HCT116 (cell line): Measurements from ENCODE around the gene HSPG2.
"Not testable (repeated sequence)": the region's sequence is repeated elsewhere in the genome, so short reads cannot be mapped to it uniquely, and the experiment has no call there.

ENCODE experiments used
- CEBPB ChIP-seq: IDR thresholded peaks from 2 replicates; pipeline ENCODE4 v1.6.1; 2012; ENCODE audit warnings: low read depth
- EGR1 ChIP-seq: IDR thresholded peaks from 2 replicates; pipeline ENCODE4 v1.6.1; 2012; ENCODE audit warnings: low read depth
- EZH2 ChIP-seq: fragments of 200-600 bp; sonication (generic); IDR thresholded peaks from 2 replicates; pipeline ENCODE4 v1.6.1; 2017; ENCODE audit warnings: antibody characterized with exemption, mixed run types
- FOSL1 ChIP-seq: IDR thresholded peaks from 2 replicates; pipeline ENCODE4 v1.6.1; 2012; ENCODE audit warnings: low read depth
- JUND ChIP-seq: IDR thresholded peaks from 2 replicates; pipeline ENCODE4 v1.6.1; 2012
- POLR2A ChIP-seq: IDR thresholded peaks from 2 replicates; pipeline ENCODE4 v1.7.0; 2011; ENCODE audit warnings: borderline replicate concordance; ENCODE audit not compliant: insufficient read depth, insufficient read length; ENCODE audit errors: extremely low read depth
- POLR2AphosphoS5 ChIP-seq: IDR thresholded peaks from 2 replicates; pipeline ENCODE4 v1.6.1; 2011; ENCODE audit warnings: mild to moderate bottlenecking, low read depth, low read length, moderate library complexity
- REST ChIP-seq: IDR thresholded peaks from 2 replicates; pipeline ENCODE4 v1.6.1; 2012; ENCODE audit warnings: low read depth
- SP1 ChIP-seq: IDR thresholded peaks from 2 replicates; pipeline ENCODE4 v1.6.1; 2012; ENCODE audit warnings: low read depth
- ZNF274 ChIP-seq: fragments of 200-500 bp; sonication (Bioruptor generic); IDR thresholded peaks from 2 replicates; pipeline ENCODE4 v1.6.1; 2014; ENCODE audit warnings: mild to moderate bottlenecking, low read depth, low read length, inconsistent platforms
- TF ChIP-seq, protein P1 (sequence below): IDR thresholded peaks from 2 replicates; pipeline ENCODE4 v1.6.1; 2012
- TF ChIP-seq, protein P2 (sequence below), 3 experiments: fragments of 200-600 bp in 1 of 3; sonication (generic) in 1 of 3; IDR thresholded peaks in 2 of 3; conservative IDR thresholded peaks in 1 of 3; 2 replicates each; pipeline ENCODE4 v1.5.1; 2012 to 2017; ENCODE audit warnings: low read depth in 2 of 3, low read length in 2 of 3, antibody characterized with exemption in 1 of 3, borderline replicate concordance in 1 of 3, control low read depth in 1 of 3, mild to moderate bottlenecking in 1 of 3, mixed read lengths in 1 of 3, mixed run types in 1 of 3, moderate library complexity in 1 of 3; ENCODE audit not compliant: insufficient read depth in 1 of 3
- TF ChIP-seq, protein P3 (sequence below): IDR thresholded peaks from 2 replicates; pipeline ENCODE4 v1.6.1; 2012

DNA sequence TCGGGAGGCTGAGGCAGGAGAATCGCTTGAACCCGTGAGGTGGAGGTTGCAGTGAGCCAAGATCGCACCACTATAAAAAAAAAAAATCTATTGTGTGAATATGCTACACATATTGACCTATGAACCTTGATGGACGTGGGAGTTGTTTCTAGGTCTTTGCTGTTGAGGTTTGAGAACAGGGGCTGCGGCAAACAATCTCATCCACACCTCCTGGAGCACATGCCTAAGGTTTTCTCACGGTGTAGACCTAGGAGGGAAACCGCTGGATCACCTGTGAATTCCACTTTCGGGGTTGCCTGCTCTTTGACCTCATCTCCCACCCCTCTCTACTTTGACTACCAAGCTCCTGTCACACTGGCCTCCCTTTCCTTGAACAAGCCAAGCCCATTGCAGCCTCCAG, 38.2 kb upstream of the HSPG2 start:
- TF ChIP-seq, protein P1, sequence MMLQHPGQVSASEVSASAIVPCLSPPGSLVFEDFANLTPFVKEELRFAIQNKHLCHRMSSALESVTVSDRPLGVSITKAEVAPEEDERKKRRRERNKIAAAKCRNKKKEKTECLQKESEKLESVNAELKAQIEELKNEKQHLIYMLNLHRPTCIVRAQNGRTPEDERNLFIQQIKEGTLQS = not testable (repeated sequence)
- TF ChIP-seq, protein P2, sequence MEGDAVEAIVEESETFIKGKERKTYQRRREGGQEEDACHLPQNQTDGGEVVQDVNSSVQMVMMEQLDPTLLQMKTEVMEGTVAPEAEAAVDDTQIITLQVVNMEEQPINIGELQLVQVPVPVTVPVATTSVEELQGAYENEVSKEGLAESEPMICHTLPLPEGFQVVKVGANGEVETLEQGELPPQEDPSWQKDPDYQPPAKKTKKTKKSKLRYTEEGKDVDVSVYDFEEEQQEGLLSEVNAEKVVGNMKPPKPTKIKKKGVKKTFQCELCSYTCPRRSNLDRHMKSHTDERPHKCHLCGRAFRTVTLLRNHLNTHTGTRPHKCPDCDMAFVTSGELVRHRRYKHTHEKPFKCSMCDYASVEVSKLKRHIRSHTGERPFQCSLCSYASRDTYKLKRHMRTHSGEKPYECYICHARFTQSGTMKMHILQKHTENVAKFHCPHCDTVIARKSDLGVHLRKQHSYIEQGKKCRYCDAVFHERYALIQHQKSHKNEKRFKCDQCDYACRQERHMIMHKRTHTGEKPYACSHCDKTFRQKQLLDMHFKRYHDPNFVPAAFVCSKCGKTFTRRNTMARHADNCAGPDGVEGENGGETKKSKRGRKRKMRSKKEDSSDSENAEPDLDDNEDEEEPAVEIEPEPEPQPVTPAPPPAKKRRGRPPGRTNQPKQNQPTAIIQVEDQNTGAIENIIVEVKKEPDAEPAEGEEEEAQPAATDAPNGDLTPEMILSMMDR (IDR thresholded peaks at IDR 0.05 in 2 of 3, conservative IDR thresholded peaks at IDR 0.05 in 1 of 3; ENCODE audit: borderline replicate concordance in 1 of 3, insufficient read depth in 1 of 3, low read depth in 2 of 3, low read length in 2 of 3) = not testable (repeated sequence)
- not testable (repeated sequence) for TF ChIP-seq POLR2A, REST, ZNF274, FOSL1, POLR2AphosphoS5, EZH2, SP1, EGR1, JUND, CEBPB
- TF ChIP-seq, protein P3, sequence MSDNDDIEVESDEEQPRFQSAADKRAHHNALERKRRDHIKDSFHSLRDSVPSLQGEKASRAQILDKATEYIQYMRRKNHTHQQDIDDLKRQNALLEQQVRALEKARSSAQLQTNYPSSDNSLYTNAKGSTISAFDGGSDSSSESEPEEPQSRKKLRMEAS = not testable (repeated sequence)
